ENCODE measurements around the gene CDH4.

DNA sequence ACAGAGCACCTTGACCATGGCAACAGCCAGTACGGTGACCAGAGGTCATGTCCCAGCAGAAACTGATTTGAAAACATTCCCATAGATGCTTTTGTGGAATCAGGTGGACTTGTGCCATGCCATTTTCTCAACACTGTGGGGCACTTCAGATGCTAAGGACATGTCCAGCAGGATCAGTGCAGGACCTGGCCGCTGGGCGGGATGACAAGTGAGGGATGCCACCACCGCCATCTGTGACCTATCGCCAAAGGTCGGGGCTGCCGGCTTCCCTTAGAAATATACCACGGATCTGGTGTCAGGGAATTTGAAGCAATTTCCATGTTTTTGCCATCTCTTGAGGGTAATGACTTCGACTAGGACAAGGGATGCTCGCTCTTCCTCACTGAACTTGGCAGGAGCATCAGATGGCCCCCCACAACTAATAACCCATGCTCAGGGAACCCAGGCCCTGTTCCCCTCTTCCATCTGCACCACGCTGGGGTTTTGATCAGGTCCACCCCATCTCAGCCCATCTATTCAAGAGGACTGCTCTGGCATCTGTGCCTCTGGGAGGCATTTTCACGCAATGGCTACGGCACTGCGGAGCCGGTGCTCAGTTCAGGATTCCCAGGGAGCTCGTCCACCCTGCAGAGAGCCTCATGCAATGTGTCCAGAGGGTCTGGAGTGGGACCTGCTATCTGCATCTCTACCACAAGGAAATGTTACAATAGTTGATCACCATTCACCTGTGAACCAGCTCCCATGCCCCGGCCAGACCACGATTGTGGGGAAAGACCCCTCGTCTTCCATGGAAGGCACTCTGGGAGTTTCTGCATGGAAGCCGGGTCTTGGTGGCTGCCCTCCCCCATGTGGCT is 511.1 kb downstream of the CDH4 start:
- no peak for TF ChIP-seq SP1 (CRISPR knock-in tag; conservative IDR thresholded peaks at IDR 0.05)
- no peak for TF ChIP-seq ZNF232 (CRISPR knock-in tag; IDR thresholded peaks at IDR 0.05)
- no peak for TF ChIP-seq ZNF121 (CRISPR knock-in tag; IDR thresholded peaks at IDR 0.05)
- TF ChIP-seq ZSCAN18 (CRISPR knock-in tag; IDR thresholded peaks at IDR 0.05) = no peak
- TF ChIP-seq CTCF (IDR thresholded peaks at IDR 0.05) = no peak
